ENCODE results near the gene C10orf143.

The C10orf143 gene

DNA sequence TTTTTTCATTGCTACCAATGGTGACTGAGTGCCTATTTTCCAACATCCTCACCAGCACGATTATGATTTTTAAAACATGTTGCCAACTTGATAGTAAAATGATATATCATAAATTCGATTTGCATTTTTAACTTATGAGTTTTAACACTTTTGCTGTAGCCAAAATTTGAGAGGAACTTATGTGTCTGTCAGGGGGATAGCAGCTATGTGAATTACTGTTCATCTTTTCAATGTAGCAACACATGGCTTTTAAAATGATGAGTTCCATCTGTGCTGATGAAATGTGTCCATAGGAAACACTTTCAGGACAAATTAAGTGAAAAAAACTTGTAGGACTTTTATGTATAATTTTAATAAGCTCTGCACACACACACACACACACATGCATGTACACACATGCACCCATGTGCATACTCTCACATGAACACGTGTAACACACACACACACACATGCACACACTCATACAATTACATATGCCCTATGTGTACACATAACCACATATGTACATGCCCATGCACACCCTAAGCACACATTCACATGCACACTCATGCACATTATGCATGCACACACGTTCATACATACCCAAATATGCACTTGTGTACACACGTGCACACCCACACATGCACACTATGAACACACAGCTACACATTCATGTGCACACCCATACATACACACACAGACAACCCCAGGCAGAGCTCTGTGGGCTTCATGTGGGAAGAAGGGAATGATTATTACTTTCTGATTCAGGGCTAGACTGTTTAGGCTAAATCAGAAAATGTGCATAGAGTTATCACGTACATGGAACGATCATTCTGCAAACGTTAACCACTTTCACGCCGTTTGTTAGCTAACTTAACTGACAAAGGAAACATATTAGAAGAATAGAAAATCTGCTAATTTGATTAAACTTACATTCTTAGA is 68.9 kb downstream of the C10orf143 start:
- peak; percentile 23 for DNase-seq (ENCODE audit: low read depth)
- no peak overlapping the region for H3K4me3 ChIP-seq (ENCODE audit: low read length)
- no peak for TF ChIP-seq CTCF (conservative IDR thresholded peaks at IDR 0.05; ENCODE audit: low read length)

- no peak for TF ChIP-seq CTCF (conservative IDR thresholded peaks at IDR 0.05; ENCODE audit: low read length)
Measured at GRCh38 chr10:130040817-130041330, 69.8 kb downstream of the C10orf143 start.

GRCh38 chr10:130040351-130040750 is 70.3 kb downstream of the C10orf143 start:
- DNase-seq (ENCODE audit: low read depth) = no peak
- TF ChIP-seq CTCF (conservative IDR thresholded peaks at IDR 0.05; ENCODE audit: low read length) = no peak
- no peak overlapping the region for H3K4me3 ChIP-seq (ENCODE audit: low read length)

More at GRCh38 chr10:130040817-130041330, 69.8 kb downstream of the C10orf143 start:
- DNase-seq (ENCODE audit: low read depth) = no peak
- no peak overlapping the region for H3K4me3 ChIP-seq (ENCODE audit: low read length)

DNA sequence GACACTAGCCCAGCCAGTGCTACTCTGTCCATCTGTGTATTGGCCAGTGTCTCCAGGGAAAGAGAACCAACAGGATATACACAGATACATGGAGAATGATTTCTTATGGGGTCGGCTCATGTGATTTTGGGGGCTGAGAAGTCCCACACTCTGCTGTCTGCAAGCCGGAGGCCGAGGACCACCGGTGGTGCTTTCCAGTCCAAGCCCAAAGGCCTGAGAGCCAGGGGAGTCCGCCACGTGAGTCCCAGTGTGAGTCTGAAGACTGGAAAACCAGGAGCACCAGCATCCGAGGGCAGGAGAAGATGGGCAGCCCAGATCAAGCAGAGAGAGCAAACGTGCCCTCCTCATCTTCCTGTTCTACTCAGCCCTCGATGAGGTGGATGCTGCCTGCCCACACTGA is 71.5 kb downstream of the C10orf143 start:
- DNase-seq (ENCODE audit: low read depth) = no peak
- TF ChIP-seq CTCF (conservative IDR thresholded peaks at IDR 0.05; ENCODE audit: low read length) = no peak
- H3K4me3 ChIP-seq (ENCODE audit: low read length) = no peak overlapping the region

DNA sequence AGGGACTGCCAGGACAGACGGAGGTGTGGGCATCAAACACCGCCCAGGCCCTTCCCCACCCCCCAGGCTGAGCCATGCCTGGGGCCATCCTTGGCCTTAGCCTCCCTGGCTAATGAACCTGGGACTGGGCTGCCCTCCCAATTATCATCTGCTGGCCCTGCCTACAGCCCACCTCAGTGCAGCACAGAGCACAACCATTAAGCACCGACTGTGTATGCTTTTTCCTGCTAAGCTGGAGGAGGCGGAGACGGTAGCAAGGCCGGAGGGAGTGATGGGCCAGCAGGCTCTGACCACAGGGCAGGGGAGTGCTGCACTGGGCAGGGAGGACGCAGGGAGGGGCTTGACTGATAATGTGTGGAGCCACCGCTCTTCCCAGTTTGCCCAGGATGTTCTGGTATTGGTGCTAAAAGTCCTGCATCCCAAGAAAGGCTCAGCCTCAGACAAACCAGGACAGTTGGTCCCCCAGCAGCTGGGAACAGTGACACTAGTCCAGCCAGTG is 72.0 kb downstream of the C10orf143 start:
- no peak for TF ChIP-seq CTCF (conservative IDR thresholded peaks at IDR 0.05; ENCODE audit: low read length)
- H3K4me3 ChIP-seq (ENCODE audit: low read length) = no peak overlapping the region
- no peak for DNase-seq (ENCODE audit: low read depth)

GRCh38 chr10:130038019-130038555 is 72.5 kb downstream of the C10orf143 start:
- DNase-seq (ENCODE audit: low read depth) = no peak
- H3K4me3 ChIP-seq (ENCODE audit: low read length) = no peak overlapping the region
- no peak for TF ChIP-seq CTCF (conservative IDR thresholded peaks at IDR 0.05; ENCODE audit: low read length)

All from AG10803 (cell line).